ENCODE data around the gene GMEB2.

GRCh38 chr20:63599396-63600050 lies 27.4 kb downstream of the GMEB2 start:
- no peak for TF ChIP-seq EZH2 (optimal IDR thresholded peaks at IDR 0.05; ENCODE audit: low read depth, low read length)
- TF ChIP-seq, protein P1, sequence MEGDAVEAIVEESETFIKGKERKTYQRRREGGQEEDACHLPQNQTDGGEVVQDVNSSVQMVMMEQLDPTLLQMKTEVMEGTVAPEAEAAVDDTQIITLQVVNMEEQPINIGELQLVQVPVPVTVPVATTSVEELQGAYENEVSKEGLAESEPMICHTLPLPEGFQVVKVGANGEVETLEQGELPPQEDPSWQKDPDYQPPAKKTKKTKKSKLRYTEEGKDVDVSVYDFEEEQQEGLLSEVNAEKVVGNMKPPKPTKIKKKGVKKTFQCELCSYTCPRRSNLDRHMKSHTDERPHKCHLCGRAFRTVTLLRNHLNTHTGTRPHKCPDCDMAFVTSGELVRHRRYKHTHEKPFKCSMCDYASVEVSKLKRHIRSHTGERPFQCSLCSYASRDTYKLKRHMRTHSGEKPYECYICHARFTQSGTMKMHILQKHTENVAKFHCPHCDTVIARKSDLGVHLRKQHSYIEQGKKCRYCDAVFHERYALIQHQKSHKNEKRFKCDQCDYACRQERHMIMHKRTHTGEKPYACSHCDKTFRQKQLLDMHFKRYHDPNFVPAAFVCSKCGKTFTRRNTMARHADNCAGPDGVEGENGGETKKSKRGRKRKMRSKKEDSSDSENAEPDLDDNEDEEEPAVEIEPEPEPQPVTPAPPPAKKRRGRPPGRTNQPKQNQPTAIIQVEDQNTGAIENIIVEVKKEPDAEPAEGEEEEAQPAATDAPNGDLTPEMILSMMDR (IDR thresholded peaks at IDR 0.05; ENCODE audit: low read length) = no peak
